ENCODE results near the gene SHISA9. TPM values are rescaled to one million over a fixed set of nuclear protein-coding genes. Genes with fewer than 3 reads are reported as not detected.

The SHISA9 gene
- total and polyA plus RNA-seq, 4 donors: under 0.01 to 0.46 (median 0.07) TPM

DNA sequence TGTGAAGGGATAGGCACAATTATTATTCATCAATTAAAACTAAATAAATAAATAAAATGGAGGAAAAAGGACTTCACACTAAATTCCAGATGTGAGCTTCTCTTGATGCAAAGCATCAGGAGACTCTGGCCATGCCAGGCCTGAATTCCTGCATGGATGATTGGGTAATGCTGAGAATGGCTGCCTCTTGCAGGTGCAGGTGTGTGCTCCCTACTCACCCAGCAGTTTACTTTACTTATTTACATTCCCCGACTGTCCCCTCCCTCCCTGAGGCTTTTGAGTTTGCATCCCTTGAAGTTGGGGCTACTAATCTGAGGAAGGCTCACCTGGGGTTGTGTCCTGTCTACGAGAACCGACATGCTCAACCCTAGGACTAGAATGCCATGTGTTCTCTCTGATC lies 200.4 kb downstream of the SHISA9 start:
- DNase-seq: no peak
- Histone ChIP-seq H3K4me3 (no peak overlapping the region), H3K4me1 (ENCODE audit: control insufficient read depth in 5 of 5, insufficient read depth in 5 of 5, low read length in 5 of 5) (no peaks in the 10 kb centered on the region), H3K27ac (ENCODE audit: low read depth in 1 of 2, low read length in 1 of 2) (no peak overlapping the region), H3K36me3 (ENCODE audit: control insufficient read depth in 4 of 4, insufficient read depth in 4 of 4, low read length in 4 of 4) (no peaks in the 10 kb centered on the region), H3K27me3 (ENCODE audit: control insufficient read depth in 3 of 3, insufficient read depth in 3 of 3, low read length in 2 of 3) (peaks cover 0 to 2% (median 0%) of the 10 kb centered on the region in 3 donors), H3K9me3 (ENCODE audit: control insufficient read depth in 4 of 4, insufficient read depth in 3 of 4, low read length in 3 of 4) (peaks cover 0 to 8% (median 2%) of the 10 kb centered on the region in 4 donors), H3K9ac (ENCODE audit: insufficient read depth in 1 of 2, low read length in 2 of 2) (no peak overlapping the region)
- TF ChIP-seq, protein P1, sequence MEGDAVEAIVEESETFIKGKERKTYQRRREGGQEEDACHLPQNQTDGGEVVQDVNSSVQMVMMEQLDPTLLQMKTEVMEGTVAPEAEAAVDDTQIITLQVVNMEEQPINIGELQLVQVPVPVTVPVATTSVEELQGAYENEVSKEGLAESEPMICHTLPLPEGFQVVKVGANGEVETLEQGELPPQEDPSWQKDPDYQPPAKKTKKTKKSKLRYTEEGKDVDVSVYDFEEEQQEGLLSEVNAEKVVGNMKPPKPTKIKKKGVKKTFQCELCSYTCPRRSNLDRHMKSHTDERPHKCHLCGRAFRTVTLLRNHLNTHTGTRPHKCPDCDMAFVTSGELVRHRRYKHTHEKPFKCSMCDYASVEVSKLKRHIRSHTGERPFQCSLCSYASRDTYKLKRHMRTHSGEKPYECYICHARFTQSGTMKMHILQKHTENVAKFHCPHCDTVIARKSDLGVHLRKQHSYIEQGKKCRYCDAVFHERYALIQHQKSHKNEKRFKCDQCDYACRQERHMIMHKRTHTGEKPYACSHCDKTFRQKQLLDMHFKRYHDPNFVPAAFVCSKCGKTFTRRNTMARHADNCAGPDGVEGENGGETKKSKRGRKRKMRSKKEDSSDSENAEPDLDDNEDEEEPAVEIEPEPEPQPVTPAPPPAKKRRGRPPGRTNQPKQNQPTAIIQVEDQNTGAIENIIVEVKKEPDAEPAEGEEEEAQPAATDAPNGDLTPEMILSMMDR (IDR thresholded peaks at IDR 0.05; ENCODE audit: control extremely low read depth, extremely low read depth): no peak
- WGBS, 2 donors: 67 to 76% methylated on average over 3 of the region's 3 CpGs
- ATAC-seq (ENCODE audit: insufficient read depth, low FRiP score): no peak

DNA sequence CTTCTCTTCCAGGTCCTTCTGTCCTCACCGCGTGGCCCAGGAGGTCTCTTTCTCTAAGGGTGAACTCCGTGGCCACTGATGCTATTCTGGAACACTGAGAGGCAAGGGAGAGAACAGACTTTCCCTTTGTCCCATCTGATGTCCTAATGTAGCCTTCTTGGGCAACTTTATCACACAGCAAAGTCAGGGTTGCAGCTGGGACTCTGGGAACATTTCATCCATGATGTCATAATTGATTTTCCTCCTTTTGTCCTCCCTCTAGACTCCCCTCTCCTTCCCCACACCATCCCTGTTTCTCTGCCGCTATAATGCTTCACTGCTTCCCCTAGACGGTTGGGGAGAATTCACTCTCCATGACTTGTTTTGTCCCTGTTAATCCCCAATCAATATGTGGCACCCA lies 201.0 kb downstream of the SHISA9 start:
- H3K36me3 ChIP-seq (ENCODE audit: control insufficient read depth in 4 of 4, insufficient read depth in 4 of 4, low read length in 4 of 4): no peaks in the 10 kb centered on the region
- H3K27ac ChIP-seq (ENCODE audit: low read depth in 1 of 2, low read length in 1 of 2): no peak overlapping the region
- DNase-seq (no peak), ATAC-seq (ENCODE audit: insufficient read depth, low FRiP score) (no peak)
- peaks cover 0 to 8% (median 2%) of the 10 kb centered on the region in 4 donors for H3K9me3 ChIP-seq (ENCODE audit: control insufficient read depth in 4 of 4, insufficient read depth in 3 of 4, low read length in 3 of 4)
- H3K4me1 ChIP-seq (ENCODE audit: control insufficient read depth in 5 of 5, insufficient read depth in 5 of 5, low read length in 5 of 5): no peaks in the 10 kb centered on the region
- H3K9ac ChIP-seq (ENCODE audit: insufficient read depth in 1 of 2, low read length in 2 of 2): no peak overlapping the region
- H3K27me3 ChIP-seq (ENCODE audit: control insufficient read depth in 3 of 3, insufficient read depth in 3 of 3, low read length in 2 of 3): peaks cover 0 to 2% (median 0%) of the 10 kb centered on the region in 3 donors
- no peak overlapping the region for H3K4me3 ChIP-seq
- 85% methylated on average over 5 of the region's 5 CpGs for WGBS, 2 donors
- TF ChIP-seq, protein P1 (IDR thresholded peaks at IDR 0.05; ENCODE audit: control extremely low read depth, extremely low read depth): no peak

DNA sequence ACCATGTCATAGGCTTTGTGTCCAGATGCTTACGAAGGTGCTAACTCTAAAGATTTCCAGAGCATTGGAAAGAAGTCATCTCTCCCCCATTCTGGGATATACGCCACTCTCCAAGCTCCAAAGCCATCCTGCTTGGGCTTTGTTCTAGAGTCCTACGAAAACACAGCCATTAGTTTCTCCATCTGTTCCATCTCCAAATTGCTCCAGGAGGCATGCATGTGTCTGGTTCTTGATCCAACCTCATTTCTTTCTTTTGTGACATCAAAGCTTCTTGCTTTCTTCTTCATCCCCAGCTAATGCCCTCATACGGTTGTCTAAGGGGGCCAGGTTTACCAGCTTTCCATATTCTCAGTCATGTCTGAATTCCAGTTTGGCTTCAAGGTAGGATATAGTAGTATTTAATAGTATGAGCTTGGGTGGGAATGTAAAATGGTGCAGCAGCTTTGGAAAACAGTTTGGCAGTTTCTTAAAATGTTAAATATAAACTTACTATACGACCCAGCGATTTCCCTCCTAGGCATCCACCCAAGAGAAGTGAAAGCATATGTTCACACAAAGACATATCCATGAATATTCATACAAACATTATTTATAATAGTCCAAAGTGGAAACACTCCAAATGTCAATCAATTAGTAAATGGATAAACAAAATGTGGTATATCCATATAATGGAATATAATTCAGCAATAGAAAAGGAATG lies 202.6 kb downstream of the SHISA9 start:
- Histone ChIP-seq H3K9me3 (ENCODE audit: control insufficient read depth in 4 of 4, insufficient read depth in 3 of 4, low read length in 3 of 4) (peaks cover 0 to 8% (median 2%) of the 10 kb centered on the region in 4 donors), H3K4me3 (no peak overlapping the region), H3K4me1 (ENCODE audit: control insufficient read depth in 5 of 5, insufficient read depth in 5 of 5, low read length in 5 of 5) (no peaks in the 10 kb centered on the region), H3K9ac (ENCODE audit: insufficient read depth in 1 of 2, low read length in 2 of 2) (no peak overlapping the region), H3K36me3 (ENCODE audit: control insufficient read depth in 4 of 4, insufficient read depth in 4 of 4, low read length in 4 of 4) (no peaks in the 10 kb centered on the region), H3K27ac (ENCODE audit: low read depth in 1 of 2, low read length in 1 of 2) (no peak overlapping the region), H3K27me3 (ENCODE audit: control insufficient read depth in 3 of 3, insufficient read depth in 3 of 3, low read length in 2 of 3) (peaks cover 0 to 2% (median 0%) of the 10 kb centered on the region in 3 donors)
- TF ChIP-seq, protein P1 (IDR thresholded peaks at IDR 0.05; ENCODE audit: control extremely low read depth, extremely low read depth): no peak
- no peak for ATAC-seq (ENCODE audit: insufficient read depth, low FRiP score)
- 90 to 98% methylated on average over 6 of the region's 6 CpGs for WGBS, 2 donors
- no peak for DNase-seq
